Body of pancreas (tissue), 4 donors: Measurements from ENCODE around the gene MAPK14.

Source experiments
- POLR2A ChIP-seq, 3 donors: fragments of 450-650 bp; IDR thresholded peaks; one replicate each; pipeline ENCODE4 v1.6.1; 2016; ENCODE audit warnings: antibody characterized with exemption in 3 of 3, mild to moderate bottlenecking in 2 of 3
- TF ChIP-seq, protein P1 (sequence below), 7 experiments: fragments of 450-650 bp in 4 of 7; fragments of 200-600 bp in 3 of 7; sonication (generic) in 3 of 7; IDR thresholded peaks; one replicate each; pipeline ENCODE4 v1.5.1; 2016 to 2019; ENCODE audit warnings: antibody characterized with exemption in 7 of 7

DNA sequence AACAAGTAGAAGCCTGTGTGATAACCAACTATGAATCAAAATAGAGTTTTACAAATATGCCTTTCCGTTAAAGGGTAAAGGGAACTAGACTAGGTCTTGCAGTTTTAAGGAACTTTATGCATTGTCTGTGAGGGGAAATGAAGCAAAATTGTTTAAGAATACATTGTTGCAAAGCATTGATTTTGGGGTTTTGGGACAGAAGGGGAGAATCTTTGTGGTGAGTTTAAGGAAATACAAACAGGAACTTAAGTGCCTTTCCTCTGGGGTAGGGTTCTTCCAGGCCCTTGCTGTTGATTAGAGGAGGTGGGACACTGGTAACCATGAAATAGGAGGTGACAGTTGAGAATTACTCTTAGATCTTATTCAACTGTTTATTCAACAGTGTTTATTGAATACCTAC is 4.7 kb downstream of the MAPK14 start:
- TF ChIP-seq, protein P1, sequence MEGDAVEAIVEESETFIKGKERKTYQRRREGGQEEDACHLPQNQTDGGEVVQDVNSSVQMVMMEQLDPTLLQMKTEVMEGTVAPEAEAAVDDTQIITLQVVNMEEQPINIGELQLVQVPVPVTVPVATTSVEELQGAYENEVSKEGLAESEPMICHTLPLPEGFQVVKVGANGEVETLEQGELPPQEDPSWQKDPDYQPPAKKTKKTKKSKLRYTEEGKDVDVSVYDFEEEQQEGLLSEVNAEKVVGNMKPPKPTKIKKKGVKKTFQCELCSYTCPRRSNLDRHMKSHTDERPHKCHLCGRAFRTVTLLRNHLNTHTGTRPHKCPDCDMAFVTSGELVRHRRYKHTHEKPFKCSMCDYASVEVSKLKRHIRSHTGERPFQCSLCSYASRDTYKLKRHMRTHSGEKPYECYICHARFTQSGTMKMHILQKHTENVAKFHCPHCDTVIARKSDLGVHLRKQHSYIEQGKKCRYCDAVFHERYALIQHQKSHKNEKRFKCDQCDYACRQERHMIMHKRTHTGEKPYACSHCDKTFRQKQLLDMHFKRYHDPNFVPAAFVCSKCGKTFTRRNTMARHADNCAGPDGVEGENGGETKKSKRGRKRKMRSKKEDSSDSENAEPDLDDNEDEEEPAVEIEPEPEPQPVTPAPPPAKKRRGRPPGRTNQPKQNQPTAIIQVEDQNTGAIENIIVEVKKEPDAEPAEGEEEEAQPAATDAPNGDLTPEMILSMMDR (IDR thresholded peaks at IDR 0.05): no peak
- TF ChIP-seq POLR2A (IDR thresholded peaks at IDR 0.05): no peak
